Ammon's horn (tissue), 1 donor: ENCODE results near the gene MTX1.
"Not testable (repeated sequence)": the region's sequence is repeated elsewhere in the genome, so short reads cannot be mapped to it uniquely, and the experiment has no call there.

ENCODE experiments used
- DNase-seq: peaks from one replicate; pipeline ENCODE4 v3.0.0-alpha.2; 2016; ENCODE audit warnings: low spot score

The MTX1 gene

DNA sequence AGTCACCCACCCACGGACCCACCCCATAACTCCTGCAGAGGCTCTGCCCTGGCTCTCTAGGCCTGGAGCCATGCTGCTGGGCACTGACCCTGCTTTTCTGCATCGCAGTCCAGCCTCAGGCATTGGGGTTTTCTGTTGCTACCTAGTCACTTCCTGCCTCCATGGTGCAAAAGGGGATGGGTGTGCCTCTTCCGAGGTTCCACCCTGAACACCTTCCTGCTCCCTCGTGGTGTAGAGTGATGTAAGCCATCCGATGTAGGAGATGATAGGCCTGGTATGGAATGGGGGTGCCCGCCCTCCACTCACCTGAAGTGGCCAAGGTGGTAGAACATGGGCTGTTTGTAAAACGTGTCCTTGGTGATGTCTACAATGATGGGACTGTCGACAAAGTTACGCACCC lies 26.9 kb downstream of the MTX1 start:
- DNase-seq, result not testable (repeated sequence)

DNA sequence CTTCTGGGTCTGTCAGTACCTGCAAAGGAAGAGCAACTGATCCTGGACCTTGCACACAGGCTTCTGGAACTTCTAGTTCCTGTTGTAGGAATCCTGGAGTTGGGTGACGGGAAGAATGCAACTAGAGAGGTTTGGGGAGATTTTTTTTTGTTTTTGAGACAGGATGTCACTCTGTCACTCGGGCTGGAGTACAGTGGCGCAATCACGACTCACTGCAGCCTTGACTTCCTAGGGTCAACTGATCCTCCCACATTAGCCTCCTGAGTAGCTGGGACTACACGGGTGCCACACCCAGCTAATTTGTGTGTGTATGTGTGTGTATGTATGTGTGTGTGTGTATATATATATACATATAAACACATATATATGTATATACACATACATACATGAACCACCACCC lies 28.0 kb downstream of the MTX1 start:
- no peak for DNase-seq

- peak; percentile 93 for DNase-seq
These were observed 32.7 kb downstream of the MTX1 start for GRCh38 chr1:155241069-155241679.

DNA sequence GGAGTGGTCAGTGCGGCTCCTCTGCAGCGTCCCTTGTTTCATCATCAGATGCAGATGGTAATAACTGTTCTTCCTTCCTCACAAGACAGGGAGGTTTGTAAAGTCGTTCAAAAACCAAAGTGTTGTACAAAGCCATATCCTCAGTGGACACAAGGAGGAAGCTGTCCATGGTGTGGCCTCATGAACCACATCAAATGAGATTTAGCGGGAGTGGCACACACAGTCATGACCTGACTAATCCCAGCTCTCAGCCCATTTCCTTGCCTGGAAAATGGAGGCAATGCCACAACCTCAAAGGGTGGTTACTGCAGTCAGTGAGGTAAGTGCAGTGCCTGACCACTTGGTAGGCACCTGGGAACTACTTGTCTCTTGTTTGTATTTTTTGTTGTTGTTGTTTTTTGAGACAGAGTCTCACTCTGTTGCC lies 33.4 kb downstream of the MTX1 start:
- DNase-seq, result no peak

DNA sequence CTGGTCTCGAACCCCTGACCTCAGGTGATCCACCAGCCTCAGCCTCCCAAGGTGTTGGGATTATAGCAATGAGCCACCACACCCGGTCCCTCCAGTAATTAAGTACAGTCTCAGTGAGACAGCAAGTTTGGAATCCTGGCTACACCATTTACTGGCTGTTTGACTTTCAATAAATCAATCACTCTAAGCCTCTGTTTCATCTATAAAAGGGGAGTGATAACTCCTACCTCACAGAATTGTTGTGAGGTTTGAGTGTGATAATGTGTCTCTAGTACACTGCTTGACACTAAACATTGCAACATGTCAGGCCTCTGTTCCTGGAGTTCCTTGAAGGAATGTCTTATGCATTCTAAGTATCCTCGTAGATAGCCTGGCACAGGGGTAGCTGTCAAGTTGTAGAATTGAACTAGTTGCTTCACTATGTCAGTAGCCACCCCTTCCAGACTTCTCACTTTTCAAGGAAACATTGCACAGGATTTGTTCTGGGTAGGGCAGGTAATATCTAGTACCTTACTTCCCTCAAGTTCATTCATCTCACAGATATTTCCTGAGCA lies 34.4 kb downstream of the MTX1 start:
- DNase-seq, result no peak

- DNase-seq, result peak; percentile 99
These were observed 36.1 kb downstream of the MTX1 start for GRCh38 chr1:155244368-155245162.

DNA sequence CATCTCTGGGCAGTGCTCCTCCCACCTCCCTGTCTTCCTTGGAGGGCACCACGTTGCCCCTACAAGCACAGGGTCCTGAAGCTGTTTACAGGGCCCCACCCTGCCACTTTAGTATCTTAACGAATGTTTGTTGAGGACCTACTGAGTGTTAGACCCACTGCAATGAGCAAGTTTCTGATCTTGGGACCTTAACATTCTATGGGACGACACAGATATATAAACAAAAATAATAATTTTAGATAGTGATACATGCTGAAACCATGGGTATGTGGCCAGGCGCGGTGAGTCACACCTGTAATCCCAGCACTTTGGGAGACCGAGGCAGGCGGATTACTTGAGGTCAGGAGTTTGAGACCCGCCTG lies 36.6 kb downstream of the MTX1 start:
- DNase-seq, result no peak

DNA sequence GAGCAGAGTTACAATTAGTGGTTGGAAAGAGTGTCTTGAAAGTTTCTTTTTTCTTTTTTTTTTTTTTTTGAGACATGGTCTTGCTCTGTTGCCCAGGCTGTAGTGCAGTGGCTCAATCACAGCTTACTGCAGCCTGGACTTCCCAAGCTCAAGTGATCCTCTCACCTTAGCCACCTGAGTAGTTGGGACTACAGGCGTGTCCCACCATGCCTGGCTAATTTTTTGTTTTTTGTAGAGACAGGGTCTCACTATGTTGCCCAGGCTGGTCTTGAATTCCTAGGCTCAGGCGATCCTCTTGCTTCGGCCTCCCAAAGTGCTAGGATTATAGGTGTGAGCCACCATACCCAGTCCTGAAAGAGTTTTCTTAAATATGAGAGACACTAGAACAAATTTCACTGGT lies 38.3 kb downstream of the MTX1 start:
- not testable (repeated sequence) for DNase-seq

GRCh38 chr1:155247667-155248553 lies 39.4 kb downstream of the MTX1 start:
- no peak for DNase-seq

DNA sequence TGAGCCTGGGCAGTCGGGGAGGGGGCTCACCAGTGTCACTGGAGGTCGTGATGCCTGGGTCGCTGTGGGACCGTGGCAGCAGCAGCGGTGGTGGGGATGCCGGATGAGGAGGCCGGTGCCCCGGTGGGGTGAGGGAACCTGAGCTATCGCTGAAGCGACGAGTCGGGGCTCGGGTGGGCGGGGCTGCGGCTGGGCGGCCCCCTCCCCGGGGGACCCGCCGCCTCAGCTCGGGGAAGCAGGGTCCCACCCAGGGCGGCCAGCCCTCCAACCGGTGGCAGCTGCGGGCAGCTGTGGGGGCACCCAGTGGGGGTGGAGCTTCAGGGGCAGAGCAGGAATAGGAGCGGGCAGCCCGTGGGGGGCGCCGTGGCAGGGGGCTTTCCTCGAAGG lies 41.7 kb downstream of the MTX1 start:
- no peak for DNase-seq

- peak; percentile 96 for DNase-seq
These were observed 42.3 kb downstream of the MTX1 start for GRCh38 chr1:155250633-155251449.

GRCh38 chr1:155251566-155251965 lies 43.1 kb downstream of the MTX1 start:
- no peak for DNase-seq

GRCh38 chr1:155253208-155253607 lies 44.7 kb downstream of the MTX1 start:
- DNase-seq, result no peak

- DNase-seq, result no peak
These were observed 45.3 kb downstream of the MTX1 start for GRCh38 chr1:155253797-155254196.

DNA sequence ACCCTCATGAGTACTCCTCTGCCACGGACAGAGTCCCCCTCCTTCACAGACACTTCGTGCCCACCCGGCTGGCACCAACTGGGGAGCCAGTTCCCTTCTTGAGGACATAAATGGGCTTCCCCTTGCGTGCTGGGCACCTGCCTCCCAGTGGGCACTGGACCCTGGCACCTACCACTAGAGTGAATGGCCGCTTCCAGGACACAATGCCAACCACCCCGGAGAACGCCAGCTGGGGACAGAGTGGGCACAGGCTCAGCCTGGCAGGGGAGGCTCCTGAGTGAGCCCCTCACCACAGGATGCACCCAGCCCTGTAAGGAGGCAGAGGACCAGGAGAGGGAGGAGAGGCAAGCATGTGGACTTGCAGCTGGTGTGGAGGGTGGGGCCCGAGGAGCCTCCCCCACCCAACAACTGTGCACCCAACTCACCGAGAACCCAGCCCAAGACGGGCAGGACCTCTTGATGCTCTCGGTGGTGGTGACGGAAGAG lies 45.8 kb downstream of the MTX1 start:
- no peak for DNase-seq

GRCh38 chr1:155254714-155255242 lies 46.3 kb downstream of the MTX1 start:
- DNase-seq, result no peak

GRCh38 chr1:155255243-155256007 lies 46.9 kb downstream of the MTX1 start, which contains the start of gene ENTREP3:
TSS of gene ENTREP3 (minus strand) at chr1:155255483. CDS start at chr1:155254877, 606 bp downstream.
- DNase-seq, result peak; percentile 94

DNA sequence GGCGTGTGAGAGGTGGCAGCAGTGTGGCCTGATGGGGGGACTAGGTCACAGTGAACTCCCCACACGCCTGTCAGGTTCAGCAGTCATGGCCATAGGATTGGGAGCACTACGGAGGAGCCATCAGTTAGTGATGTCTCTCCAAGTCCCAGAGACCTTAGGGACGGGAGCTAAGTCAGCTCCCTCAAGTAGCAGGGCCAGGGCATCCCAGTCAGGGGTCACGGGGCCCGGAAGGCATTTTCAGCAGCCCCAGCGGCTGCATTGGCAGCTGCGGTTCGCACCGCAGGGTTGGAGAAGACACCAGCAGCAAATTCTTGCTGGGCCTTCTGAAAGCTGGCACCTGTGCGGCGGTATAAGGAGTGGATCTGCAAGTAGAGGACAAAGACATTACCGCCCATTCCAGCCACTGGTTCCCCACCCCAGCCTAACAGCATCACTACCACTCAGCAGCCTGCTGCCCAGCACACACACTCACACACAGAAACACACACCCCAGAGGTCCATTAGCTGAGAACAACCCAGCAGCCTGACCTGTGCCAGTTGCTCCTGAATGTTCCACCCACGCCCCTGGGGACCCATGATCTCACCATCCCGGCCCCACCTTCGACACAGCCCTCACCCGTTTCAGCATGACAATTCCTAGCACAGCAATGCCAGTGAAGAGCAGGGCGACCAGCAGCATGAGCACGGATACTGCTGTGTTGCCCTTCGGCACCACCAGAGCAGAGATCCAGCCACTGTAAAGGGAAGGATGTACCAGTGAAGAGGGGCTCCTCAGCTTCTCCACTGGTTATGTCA lies 47.8 kb downstream of the MTX1 start:
- no peak for DNase-seq

DNA sequence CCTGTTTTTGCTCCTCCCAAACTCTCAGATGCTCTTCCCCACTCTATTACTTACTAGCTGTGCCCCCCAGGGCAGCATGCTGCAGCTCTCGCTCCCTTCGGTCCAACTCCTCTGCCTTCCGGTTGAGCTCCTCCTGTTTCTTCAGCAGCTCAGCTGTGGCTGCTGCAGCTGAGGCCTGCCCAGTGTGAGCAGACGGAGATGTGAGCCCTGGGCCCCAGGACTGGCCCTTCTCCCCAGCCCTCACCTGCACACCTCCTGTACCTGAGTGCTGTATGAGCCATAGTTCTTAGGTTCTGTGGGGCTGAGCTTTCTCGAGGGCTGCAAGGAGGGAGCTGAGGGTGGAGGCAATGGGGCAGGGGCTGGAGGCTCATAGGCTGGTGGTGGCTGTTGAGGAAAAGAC lies 51.8 kb downstream of the MTX1 start:
- DNase-seq, result no peak

DNA sequence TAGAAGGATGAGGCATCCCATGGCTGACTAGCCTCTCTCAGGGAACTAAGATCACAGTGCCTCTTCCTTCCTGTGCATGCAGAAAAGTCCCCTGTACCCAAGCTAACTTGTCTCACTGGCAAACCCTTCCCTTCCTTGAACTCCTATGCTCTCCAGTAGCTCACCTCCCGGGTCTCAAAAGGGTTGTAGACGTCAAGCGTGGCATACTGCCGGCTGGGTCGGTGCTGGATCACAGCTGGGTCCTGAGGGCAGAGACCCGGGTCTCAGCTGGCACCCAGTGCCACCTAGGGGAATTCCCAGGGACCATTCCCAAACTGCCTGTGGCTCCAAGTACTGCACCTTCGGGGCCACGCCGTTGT lies 53.0 kb downstream of the MTX1 start:
- DNase-seq, result no peak
